Erythroblast (primary cell): ENCODE data around the gene PRMT3.

ENCODE experiments used
- GATA1 ChIP-seq: IDR thresholded peaks from 2 replicates; pipeline ENCODE4 v1.6.1; 2011; ENCODE audit warnings: low read depth, mild to moderate bottlenecking, control low read depth, low read length, moderate library complexity
- POLR2A ChIP-seq: IDR thresholded peaks from 2 replicates; pipeline ENCODE4 v1.6.1; 2011; ENCODE audit warnings: mild to moderate bottlenecking, low read length

GRCh38 chr11:20351136-20351535 lies 36.4 kb upstream of the PRMT3 start:
- TF ChIP-seq POLR2A (no peak), GATA1 (no peak)
